Right ventricle myocardium superior (tissue), 1 donor: ENCODE data around the gene LTBP4. TPM values are rescaled to one million over a fixed set of nuclear protein-coding genes. Genes with fewer than 3 reads are reported as not detected.

Experiments used
- ATAC-seq: fragments of 200-7000 bp; cut with Tn5 transposase; one replicate; pipeline ENCODE4 v1.9.1; 2020; ENCODE audit warnings: mild to moderate bottlenecking; ENCODE audit not compliant: poor library complexity
- DNase-seq: peaks from one replicate; pipeline ENCODE4 v3.0.0-alpha.2; 2020
- intact Hi-C: fragments of 100-400 bp; cut with DNase I; formaldehyde crosslinking; loops from one replicate; pipeline ENCODE4 v1.11.2; 2022
- total RNA-seq: library from RNA; stranded (reverse); fragmentation: NEBNext Ultra II Directional; extraction: Animal tissue kit (Norgen Biotek cat#: 25700); gene quantifications from one replicate; pipeline ENCODE4 v1.2.1, GENCODE V29; 2021
- donor health status: DM: no; HTN: yes; CAD: no; lungs with severe emphysema.

Gene LTBP4
- total RNA-seq, 1 donor from 2014 or later: 296 TPM

DNA sequence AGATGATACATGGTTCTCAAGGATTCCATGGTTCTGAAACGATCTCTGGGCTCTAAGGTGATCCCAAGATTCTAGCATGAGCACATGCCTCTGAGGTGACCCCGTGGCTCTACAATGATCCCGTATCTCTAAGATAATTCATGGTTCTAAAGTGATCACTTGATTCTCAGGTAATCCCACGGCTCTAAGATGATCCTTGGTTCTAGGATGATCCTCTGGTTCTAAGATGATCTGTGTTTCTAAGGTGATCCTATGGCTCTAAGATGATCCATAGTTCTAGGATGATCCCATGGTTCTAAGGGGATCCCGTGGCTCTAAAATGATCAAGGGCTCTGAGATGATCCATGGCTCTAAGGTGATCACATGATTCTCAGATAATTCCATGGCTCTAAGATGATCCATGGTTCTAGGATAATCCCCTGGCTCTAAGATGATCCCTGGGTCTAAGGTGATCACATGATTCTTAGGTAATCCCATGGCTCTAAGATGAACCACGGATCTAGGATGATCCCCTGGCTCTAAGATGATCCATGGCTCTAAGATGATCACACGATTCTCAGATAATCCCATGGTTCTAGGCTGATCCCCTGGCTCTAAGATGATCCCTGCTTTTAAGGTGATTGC, 67.9 kb downstream of the LTBP4 start:
- intact Hi-C loops: no loop called here
- no peak for DNase-seq
- no peak for ATAC-seq

DNA sequence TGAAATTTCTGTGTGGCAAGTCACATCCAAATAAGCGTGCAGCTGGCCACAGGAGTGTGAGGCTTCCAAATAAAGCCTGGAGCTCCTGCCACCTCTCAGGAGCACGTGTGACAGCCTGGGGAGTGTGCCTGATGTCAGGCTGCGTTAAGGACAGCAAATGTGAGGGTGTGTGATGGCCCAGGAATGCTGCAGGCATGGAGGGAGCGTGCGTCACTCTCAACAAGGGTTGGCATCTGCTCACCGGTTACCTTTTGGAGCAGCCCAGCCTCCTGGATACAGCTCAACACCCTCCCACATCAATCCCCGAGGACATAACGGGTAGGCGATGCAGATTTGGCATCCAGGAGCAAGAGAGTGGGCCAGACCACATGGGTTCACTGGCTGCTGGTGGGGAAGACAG, 70.2 kb downstream of the LTBP4 start:
- peak; percentile 58 for DNase-seq
- ATAC-seq: peak; percentile 85
- intact Hi-C loops: loop anchor here (10.0 kb wide), 1 partner anchor 133 kb away; no protein-coding TSS in a partner anchor

GRCh38 chr19:40672038-40672437, 70.9 kb downstream of the LTBP4 start:
- no peak for DNase-seq
- intact Hi-C loops: loop anchor here (10.0 kb wide), 1 partner anchor 133 kb away; no protein-coding TSS in a partner anchor
- no peak for ATAC-seq

DNA sequence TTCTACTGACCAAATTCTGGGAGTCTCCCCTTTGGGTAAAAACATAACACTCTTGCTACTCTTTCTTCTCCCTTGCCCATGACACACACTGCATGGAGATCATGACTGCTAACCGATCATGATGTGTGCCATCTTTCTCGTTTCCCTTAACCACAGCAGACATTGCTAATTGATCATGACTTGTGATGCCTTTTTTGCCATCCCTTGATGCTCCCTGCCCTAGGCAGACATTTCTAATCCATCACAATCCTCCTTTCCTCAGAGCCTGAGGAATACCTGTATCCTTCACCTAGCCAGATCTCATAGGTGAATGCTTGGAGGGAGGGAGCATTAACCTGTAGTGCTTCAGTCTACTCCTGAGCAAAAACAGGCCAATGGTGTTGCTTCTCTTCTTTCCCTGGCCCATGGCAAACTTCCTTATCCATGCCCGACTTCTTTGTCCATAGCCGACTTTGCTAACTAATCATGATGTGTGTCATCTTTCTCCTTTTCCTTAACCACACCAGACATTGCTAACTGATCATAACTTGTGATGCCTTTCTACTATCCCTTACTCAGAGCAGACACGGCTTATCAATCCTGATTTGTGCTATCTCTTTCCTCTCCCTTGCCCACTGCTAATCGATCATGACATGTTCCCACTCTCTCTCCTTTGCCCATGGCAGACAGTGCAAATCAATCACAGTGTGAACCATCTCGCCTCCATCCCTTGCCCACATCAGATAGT, 71.6 kb downstream of the LTBP4 start:
- intact Hi-C loops: loop anchor here (10.0 kb wide), 1 partner anchor 132 kb away; no protein-coding TSS in a partner anchor
- no peak for ATAC-seq
- no peak for DNase-seq

DNA sequence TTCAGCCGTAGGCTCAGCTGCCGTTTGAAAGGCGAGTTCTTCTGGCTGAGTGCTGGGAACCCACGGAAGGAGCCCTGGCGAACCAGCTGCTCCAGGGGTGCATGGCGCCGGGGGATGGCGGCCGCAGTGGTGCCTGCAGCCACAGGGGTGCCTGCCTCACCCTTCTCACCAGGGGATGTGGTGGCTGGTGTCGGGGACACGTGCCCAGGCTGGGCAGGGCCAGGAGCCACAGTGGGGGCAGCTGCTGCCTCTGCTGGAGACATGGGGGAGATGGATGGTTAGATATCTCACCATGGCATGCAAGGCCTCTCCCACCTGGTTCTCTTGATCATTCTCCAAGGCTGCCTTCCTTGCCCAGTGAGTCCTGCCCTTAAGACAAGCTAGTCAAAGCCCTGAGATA, 72.2 kb downstream of the LTBP4 start:
- DNase-seq (no peak), ATAC-seq (no peak)
- intact Hi-C loops: loop anchor here (10.0 kb wide), 1 partner anchor 131 kb away; no protein-coding TSS in a partner anchor

GRCh38 chr19:40674291-40674690, 73.1 kb downstream of the LTBP4 start:
- ATAC-seq (no peak), DNase-seq (no peak)
- intact Hi-C loops: loop anchor here (10.0 kb wide), 1 partner anchor 131 kb away; no protein-coding TSS in a partner anchor

GRCh38 chr19:40677156-40677555, 76.0 kb downstream of the LTBP4 start:
- intact Hi-C loops: loop anchor here (10.0 kb wide), 1 partner anchor 128 kb away; no protein-coding TSS in a partner anchor
- DNase-seq (no peak), ATAC-seq (no peak)

Other genes starting within 250 kb of the LTBP4 start
- not detected for gene HIPK4, start 211.2 kb upstream of the LTBP4 start, total RNA-seq
- gene PRX, start 188.0 kb upstream of the LTBP4 start, total RNA-seq: 3.8 TPM
- gene SERTAD1, start 175.4 kb upstream of the LTBP4 start, total RNA-seq: 10.9 TPM
- gene SERTAD3, start 157.0 kb upstream of the LTBP4 start, total RNA-seq: 22.7 TPM
- gene BLVRB, start 135.6 kb upstream of the LTBP4 start, total RNA-seq: 117 TPM
- 4.5 TPM for gene SPTBN4, start 134.4 kb upstream of the LTBP4 start, total RNA-seq
- 15.7 TPM for gene SHKBP1, start 24.5 kb upstream of the LTBP4 start, total RNA-seq
- 13.5 TPM for gene NUMBL, start 89.3 kb downstream of the LTBP4 start, total RNA-seq
- gene COQ8B, start 115.5 kb downstream of the LTBP4 start, total RNA-seq: 36.1 TPM
- 14.7 TPM for gene ITPKC, start 115.7 kb downstream of the LTBP4 start, total RNA-seq
- 5.2 TPM for gene ACTMAP, start 149.1 kb downstream of the LTBP4 start, total RNA-seq
- gene SNRPA, start 149.8 kb downstream of the LTBP4 start, total RNA-seq: 27.7 TPM
- not detected for gene MIA, start 174.2 kb downstream of the LTBP4 start, total RNA-seq
- gene RAB4B, start 176.9 kb downstream of the LTBP4 start, total RNA-seq: 12.6 TPM
- 65.4 TPM for gene EGLN2, start 197.8 kb downstream of the LTBP4 start, total RNA-seq
- gene CYP2A6, start 249.1 kb downstream of the LTBP4 start, total RNA-seq: 0.27 TPM